Neural progenitor cell (in vitro differentiated cells): Measurements from ENCODE around the gene PRKCE.

Experiments
- CTCF ChIP-seq: fragments of 200-600 bp; sonication (generic); IDR thresholded peaks from 2 replicates; pipeline ENCODE4 v1.5.1; 2017; ENCODE audit warnings: antibody characterized with exemption, mild to moderate bottlenecking
- EZH2 ChIP-seq: fragments of 200-600 bp; sonication (generic); IDR thresholded peaks from 2 replicates; pipeline ENCODE4 v1.6.1; 2017; ENCODE audit warnings: antibody characterized with exemption, mild to moderate bottlenecking, moderate library complexity

- TF ChIP-seq CTCF (no peak), EZH2 (no peak)
Observed at GRCh38 chr2:46032161-46032813, 380.8 kb downstream of the PRKCE start.
